Ascending aorta (tissue), 2 donors: Measurements from ENCODE around the gene KCNB1. TPM values are rescaled to one million over a fixed set of nuclear protein-coding genes. Genes with fewer than 3 reads are reported as not detected.

Experiments used
- DNase-seq, 2 donors: peaks; one replicate each; pipeline ENCODE4 v3.0.0-alpha.2; 2019; ENCODE audit warnings: low spot score in 2 of 2
- H3K27ac ChIP-seq, 2 donors: fragments of 200-600 bp; sonication (generic); one replicate each; pipeline ENCODE4 v1.5.1; 2016 to 2017; ENCODE audit warnings: mild to moderate bottlenecking in 1 of 2
- H3K27me3 ChIP-seq: fragments of 200-600 bp; sonication (generic); one replicate; pipeline ENCODE4 v1.5.1; 2017
- H3K36me3 ChIP-seq, 2 donors: fragments of 200-600 bp; sonication (generic); one replicate each; pipeline ENCODE4 v1.5.1; 2016
- H3K4me1 ChIP-seq, 2 donors: fragments of 200-600 bp; sonication (generic); one replicate each; pipeline ENCODE4 v1.5.1; 2016 to 2017; ENCODE audit warnings: mild to moderate bottlenecking in 1 of 2
- H3K4me3 ChIP-seq, 2 donors: fragments of 200-600 bp; sonication (generic); one replicate each; pipeline ENCODE4 v1.5.1; 2016 to 2017; ENCODE audit warnings: mild to moderate bottlenecking in 1 of 2
- H3K9me3 ChIP-seq, 2 donors: fragments of 200-600 bp; sonication (generic); one replicate each; pipeline ENCODE4 v1.5.1; 2016
- intact Hi-C: fragments of 100-400 bp; cut with DNase I; formaldehyde crosslinking; loops from one replicate; pipeline ENCODE4 v1.15.1; 2023
- total RNA-seq: library from RNA; depleted of rRNA; stranded (reverse); fragments of >200 nt; gene quantifications from one replicate; pipeline ENCODE4 v1.1.0, GENCODE V29; 2016
- TF ChIP-seq, protein P1 (sequence below), 3 experiments: fragments of 200-600 bp in 2 of 3; fragments of 450-650 bp in 1 of 3; sonication (generic) in 2 of 3; IDR thresholded peaks; one replicate each; pipeline ENCODE4 v1.5.1; 2016 to 2019; ENCODE audit warnings: antibody characterized with exemption in 3 of 3, mild to moderate bottlenecking in 1 of 3, moderate library complexity in 1 of 3

The KCNB1 gene
- total RNA-seq, 1 donor from 2014 or later: not detected

DNA sequence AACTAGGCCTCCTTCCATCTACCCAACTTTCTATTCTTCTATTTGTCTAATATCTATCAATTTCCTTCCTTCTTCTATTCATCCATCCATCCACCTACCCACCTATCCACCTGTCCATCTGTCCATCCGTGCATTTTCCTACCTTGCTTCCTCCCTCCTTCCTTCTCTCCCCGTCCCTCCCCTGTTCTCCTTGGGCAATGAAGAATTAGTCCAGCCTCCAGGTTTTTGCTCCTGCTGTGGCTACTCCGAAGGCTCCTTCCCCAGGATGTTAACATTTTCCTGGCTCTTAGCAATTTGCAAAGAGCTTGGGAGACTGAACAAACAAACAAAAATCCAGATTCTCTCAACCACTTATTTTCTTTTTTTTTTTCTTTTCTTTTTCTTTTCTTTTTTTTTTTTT lies 81.6 kb downstream of the KCNB1 start:
- TF ChIP-seq, protein P1, sequence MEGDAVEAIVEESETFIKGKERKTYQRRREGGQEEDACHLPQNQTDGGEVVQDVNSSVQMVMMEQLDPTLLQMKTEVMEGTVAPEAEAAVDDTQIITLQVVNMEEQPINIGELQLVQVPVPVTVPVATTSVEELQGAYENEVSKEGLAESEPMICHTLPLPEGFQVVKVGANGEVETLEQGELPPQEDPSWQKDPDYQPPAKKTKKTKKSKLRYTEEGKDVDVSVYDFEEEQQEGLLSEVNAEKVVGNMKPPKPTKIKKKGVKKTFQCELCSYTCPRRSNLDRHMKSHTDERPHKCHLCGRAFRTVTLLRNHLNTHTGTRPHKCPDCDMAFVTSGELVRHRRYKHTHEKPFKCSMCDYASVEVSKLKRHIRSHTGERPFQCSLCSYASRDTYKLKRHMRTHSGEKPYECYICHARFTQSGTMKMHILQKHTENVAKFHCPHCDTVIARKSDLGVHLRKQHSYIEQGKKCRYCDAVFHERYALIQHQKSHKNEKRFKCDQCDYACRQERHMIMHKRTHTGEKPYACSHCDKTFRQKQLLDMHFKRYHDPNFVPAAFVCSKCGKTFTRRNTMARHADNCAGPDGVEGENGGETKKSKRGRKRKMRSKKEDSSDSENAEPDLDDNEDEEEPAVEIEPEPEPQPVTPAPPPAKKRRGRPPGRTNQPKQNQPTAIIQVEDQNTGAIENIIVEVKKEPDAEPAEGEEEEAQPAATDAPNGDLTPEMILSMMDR (IDR thresholded peaks at IDR 0.05): no peak
- no peak overlapping the region for H3K4me3 ChIP-seq
- no peaks in the 10 kb centered on the region for H3K27me3 ChIP-seq
- DNase-seq: no peak
- H3K4me1 ChIP-seq: peaks cover 0 to 10% of the 10 kb centered on the region in 2 donors
- H3K9me3 ChIP-seq: no peaks in the 10 kb centered on the region
- intact Hi-C loops: loop anchor here (5.0 kb wide), 1 partner anchor 536 kb away; the partner anchor contains the start of gene RNF114
- H3K27ac ChIP-seq: peak overlapping the region; percentile 54 to 79
- no peaks in the 10 kb centered on the region for H3K36me3 ChIP-seq

DNA sequence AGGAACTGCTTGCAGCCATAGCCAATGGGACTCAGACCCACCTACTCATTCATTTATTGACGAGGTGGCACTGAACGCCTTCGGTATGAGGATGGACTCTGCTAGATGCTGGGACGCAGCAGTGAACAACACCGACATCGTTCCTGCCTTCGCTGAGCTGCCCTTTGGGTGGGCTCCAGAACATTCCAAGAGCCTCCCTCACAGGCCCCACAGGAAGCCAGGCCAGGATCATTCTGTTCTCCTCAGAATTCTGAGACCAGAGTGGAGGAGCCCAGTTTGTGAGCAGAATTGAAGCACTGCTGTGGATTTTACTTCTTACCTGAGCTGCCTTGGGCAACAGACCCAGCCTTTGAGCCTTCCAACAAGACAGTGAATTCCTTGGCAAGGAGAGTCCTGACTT lies 82.1 kb downstream of the KCNB1 start:
- peaks cover 0 to 14% of the 10 kb centered on the region in 2 donors for H3K4me1 ChIP-seq
- intact Hi-C loops: loop anchor here (5.0 kb wide), 1 partner anchor 537 kb away; the partner anchor contains the start of gene RNF114
- H3K9me3 ChIP-seq: no peaks in the 10 kb centered on the region
- peak in 1 of 2 donors; percentile 72 for DNase-seq
- no peaks in the 10 kb centered on the region for H3K36me3 ChIP-seq
- peak overlapping the region; percentile 54 to 79 for H3K27ac ChIP-seq
- no peaks in the 10 kb centered on the region for H3K27me3 ChIP-seq
- H3K4me3 ChIP-seq: no peak overlapping the region
- TF ChIP-seq, protein P1 (IDR thresholded peaks at IDR 0.05): no peak

DNA sequence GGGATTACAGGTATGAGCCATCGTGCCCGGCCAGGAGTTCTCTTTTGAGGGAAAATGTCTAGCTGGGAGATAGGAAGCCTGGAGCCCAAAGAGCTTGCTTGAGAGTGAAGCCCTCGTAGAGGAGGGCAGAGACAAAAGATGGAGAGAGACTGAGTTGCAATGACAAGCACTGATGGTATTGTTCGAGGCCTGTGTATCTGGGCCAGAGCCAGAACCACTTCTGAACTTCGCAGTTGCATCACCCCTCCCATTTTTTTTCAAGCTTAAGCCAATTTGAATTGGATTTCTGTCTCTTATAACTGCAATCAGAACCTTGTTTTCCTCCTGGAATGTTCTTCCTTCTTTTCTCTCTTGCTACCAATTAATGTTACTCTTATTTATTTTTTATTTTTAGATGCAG lies 83.1 kb downstream of the KCNB1 start:
- Histone ChIP-seq H3K9me3 (no peaks in the 10 kb centered on the region), H3K36me3 (no peaks in the 10 kb centered on the region), H3K4me1 (peaks cover 0 to 23% of the 10 kb centered on the region in 2 donors), H3K27ac (peak overlapping the region in 1 of 2 donors; percentile 54), H3K4me3 (no peak overlapping the region), H3K27me3 (no peaks in the 10 kb centered on the region)
- TF ChIP-seq, protein P1 (IDR thresholded peaks at IDR 0.05): no peak
- no peak for DNase-seq
- intact Hi-C loops: no loop called here

DNA sequence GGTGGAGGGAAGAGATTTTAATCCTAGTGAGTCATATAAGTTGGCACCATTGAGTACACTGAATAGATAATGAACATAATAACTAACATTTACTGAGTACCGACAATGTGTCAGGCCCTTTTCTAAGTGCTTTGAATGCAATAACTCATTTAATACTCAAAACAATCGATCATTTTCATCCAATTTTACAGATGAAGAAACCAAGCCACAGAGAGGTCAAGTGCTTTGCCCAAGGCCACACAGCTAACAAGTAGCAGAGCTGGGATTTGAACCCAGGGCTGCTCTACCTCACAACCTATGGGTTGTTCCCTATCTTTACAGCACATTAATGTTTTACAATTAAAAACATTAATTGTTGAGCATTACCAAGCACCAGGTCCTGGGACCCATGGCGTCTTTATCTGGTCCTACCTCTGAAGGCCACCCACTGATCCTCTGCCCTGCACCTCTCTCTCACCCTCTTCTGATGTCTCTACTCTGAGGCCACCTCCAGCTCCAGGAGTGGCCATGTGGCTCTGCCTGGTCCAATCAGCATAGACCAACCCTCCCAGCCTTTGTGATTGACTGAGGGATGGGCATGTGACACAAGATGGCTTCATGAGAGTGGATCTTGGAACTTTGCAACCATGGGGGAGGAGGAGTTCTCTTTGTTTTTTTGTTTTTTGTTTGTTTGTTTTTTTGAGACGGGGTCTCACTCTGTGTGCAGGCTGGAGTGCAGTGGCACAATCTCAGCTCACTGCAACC lies 83.9 kb downstream of the KCNB1 start:
- intact Hi-C loops: no loop called here
- H3K9me3 ChIP-seq: no peaks in the 10 kb centered on the region
- H3K4me3 ChIP-seq: no peak overlapping the region
- no peak overlapping the region for H3K27ac ChIP-seq
- H3K36me3 ChIP-seq: no peaks in the 10 kb centered on the region
- no peaks in the 10 kb centered on the region for H3K27me3 ChIP-seq
- TF ChIP-seq, protein P1 (IDR thresholded peaks at IDR 0.05): no peak
- DNase-seq: no peak
- peaks cover 0 to 25% of the 10 kb centered on the region in 2 donors for H3K4me1 ChIP-seq

- Histone ChIP-seq H3K27me3 (no peaks in the 10 kb centered on the region), H3K4me1 (peaks cover 0 to 25% of the 10 kb centered on the region in 2 donors), H3K36me3 (no peaks in the 10 kb centered on the region), H3K4me3 (no peak overlapping the region), H3K9me3 (no peaks in the 10 kb centered on the region), H3K27ac (no peak overlapping the region)
- DNase-seq: no peak
- intact Hi-C loops: no loop called here
- TF ChIP-seq, protein P1 (IDR thresholded peaks at IDR 0.05): no peak
Measured at GRCh38 chr20:49397525-49397924, 84.9 kb downstream of the KCNB1 start.
